ENCODE data around the gene PABPN1L. TPM values are rescaled to one million over a fixed set of nuclear protein-coding genes. Genes with fewer than 3 reads are reported as not detected.

The PABPN1L gene
- total RNA-seq, 1 experiment from 2014 or later, result not detected

DNA sequence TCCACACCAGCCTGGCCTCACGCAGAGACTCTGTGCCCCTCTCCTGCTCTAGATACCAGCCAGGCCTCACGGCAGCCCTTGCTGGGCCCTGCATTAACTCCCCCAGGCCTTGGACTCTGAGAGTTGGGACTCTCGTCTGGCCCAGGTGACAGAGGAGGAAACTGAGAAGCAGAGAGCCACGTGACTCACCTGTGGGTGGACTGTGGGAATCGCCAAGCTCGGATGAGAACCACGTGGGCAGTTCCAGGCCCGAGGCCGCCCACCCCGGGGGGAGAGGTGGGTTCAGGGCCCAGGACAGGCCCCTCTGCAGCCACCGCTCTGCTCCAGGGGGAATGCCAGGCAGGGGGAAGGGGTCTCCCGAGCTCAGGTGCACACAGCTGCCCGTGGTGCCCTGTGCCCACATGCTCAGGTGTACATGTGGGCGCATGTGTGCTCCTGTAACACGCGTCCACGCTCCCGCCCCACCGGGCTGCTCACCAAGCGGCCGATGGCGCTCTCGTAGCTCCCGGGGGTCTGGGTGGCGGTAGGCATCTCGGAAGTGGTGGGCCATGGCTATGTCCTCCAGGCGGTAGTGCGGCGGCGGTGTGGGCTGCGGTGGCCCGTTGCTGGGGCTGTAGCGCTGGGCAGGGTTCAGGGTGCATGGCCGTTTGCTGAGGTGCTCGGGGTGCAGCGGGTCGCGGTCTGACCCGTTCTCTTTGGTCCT lies 18.3 kb upstream of the PABPN1L start:
- no peak for DNase-seq (ENCODE audit: low read depth)

DNA sequence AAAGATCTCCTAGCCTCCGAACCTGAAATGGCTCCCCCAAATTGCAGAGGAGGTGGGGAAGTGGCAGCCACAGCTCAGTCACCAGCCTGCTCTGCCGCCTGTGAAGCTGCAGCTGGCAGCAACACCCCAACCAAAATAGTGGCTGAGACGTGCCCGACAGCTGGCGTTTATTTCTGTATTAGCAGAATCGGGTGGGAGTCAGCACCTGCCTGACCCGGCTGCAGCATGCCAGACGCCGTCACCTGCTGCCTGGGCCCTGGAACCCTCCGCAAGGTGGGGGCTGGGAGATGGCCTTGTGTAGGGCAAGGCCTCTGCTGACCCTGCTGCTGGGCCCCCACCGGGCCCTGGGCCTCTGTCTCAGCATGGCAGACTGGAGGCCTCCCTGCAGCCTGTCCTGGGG lies 17.5 kb upstream of the PABPN1L start:
- DNase-seq (ENCODE audit: low read depth), result no peak

DNA sequence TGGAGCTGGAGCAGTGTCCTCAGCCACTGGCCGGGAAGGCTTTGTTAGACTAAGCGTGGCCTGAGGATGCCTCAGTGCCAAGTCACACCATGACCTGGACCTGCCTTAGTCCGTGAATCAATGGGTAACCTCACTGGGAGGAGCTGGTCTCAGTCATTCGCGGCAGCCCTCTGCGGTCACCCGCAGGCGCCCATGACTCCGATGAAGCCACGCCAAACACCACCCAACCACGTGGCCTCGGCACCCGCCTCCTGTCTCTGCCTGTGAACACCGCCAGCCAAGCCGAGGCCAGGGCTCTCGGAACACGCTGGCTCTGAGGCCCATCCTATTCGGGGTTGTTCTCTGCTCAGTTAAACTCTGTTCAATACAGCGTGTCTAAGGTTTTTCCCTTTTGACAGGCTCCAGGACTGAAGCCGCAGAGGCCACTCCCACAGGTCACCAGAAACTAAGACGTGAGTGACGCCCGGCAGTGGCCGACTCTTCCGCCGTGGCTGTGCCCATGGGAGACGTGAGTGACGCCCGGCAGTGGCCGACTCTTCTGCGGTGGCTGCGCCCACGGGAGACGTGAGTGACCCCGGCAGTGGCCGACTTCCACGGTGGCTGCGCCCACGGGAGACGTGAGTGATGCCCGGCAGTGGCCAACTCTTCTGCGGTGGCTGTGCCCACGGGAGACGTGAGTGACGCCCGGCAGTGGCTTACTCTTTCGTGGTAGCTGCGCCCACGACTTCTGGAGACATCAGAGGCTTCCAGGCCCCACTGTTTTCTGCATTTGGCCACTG lies 16.8 kb upstream of the PABPN1L start:
- DNase-seq (ENCODE audit: low read depth), result peak; percentile 65

DNA sequence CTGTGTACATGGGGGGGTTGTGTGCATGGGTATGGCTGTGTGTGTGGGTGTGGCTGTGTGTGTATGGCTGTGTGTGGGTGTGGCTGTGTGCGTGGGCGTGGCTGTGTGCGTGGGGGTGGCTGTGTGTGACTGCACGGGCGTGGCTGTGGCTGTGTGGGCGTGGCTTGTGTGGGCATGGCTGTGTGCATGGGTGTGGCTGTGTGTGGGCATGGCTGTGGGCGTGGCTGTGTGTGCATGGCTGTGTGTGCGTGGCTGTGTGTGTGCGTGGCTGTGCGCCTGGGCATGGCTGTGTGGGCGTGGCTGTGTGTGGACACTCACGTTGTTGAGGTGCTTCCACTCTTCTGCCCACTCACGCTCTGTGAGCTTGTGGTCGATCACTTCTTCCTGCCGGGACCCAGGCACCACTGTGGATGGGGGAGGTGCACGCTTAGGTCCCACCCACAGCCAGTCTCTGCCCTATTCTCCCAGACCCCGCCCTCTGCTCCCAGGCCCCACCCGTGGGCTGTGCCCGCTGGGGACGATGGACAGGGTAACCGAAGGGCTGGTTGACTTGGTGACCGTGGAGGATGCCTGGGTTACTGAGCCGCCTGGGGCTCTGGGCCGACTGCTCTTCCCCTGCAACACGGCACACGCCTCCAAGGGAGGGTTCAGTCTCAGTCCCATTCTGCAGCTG lies 16.0 kb upstream of the PABPN1L start:
- DNase-seq (ENCODE audit: low read depth), result no peak

DNA sequence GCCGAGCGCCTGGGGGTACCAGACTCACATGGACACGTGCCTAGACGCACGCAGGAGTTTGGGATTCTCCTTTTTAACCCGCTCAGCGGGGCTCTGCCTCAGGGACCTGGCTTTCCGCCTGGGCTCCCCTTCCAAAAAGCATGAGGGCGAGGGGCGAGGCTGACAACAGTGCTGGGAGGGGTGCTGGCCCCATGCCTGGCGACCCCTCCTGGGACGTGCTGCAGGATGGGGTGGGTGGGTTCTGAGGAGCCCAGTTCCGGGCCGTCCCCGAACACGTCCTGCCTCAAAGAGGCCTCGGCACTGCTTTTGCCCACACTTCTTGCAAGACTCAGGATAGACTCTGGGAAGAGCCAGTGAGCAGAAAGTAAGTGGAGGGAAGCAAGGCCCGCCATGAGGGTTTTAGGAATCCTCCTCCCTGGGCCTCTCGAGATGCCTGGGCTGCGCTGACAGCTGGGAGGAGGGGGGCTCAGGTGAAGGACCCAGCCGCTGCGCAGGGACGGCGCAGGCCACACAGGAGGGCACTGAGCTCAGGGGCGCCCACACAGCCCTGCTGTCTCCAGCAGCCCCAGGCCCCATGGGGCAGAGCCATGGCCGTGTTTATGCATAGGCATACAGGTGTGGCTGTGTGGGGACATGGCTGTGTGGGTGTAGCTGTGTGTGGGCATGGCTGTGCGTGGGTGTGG lies 15.4 kb upstream of the PABPN1L start:
- DNase-seq (ENCODE audit: low read depth), result no peak

DNA sequence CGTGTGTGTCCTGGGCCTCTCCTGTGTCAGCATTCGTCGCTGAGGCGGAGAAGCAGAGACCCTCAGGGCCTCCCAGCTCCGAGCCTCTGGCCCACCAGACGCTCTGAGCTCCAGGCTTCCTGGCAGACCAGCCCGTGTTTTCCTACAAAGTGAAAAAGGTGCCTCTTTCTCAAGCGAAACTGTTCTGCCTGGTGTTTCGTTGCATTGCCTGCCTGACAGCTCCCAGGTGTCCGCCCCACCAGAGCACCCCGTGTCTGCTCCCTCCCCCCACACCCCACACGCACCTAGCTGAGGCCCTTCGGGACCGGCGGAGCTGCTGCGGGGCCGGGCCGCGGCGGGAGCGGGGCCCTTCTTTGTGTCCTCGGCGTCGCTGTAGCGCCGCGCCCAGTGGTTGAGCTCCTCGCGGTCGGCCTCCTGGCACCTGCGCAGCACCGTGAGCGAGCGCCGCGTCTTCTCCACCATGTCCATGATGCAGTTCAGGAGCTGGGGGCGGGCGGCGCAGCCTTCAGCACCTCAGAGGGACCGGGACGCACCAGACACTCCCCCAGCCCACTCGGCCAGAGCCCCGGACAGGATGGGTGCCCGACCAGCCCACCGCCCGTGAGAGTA lies 14.7 kb upstream of the PABPN1L start:
- DNase-seq (ENCODE audit: low read depth), result no peak

DNA sequence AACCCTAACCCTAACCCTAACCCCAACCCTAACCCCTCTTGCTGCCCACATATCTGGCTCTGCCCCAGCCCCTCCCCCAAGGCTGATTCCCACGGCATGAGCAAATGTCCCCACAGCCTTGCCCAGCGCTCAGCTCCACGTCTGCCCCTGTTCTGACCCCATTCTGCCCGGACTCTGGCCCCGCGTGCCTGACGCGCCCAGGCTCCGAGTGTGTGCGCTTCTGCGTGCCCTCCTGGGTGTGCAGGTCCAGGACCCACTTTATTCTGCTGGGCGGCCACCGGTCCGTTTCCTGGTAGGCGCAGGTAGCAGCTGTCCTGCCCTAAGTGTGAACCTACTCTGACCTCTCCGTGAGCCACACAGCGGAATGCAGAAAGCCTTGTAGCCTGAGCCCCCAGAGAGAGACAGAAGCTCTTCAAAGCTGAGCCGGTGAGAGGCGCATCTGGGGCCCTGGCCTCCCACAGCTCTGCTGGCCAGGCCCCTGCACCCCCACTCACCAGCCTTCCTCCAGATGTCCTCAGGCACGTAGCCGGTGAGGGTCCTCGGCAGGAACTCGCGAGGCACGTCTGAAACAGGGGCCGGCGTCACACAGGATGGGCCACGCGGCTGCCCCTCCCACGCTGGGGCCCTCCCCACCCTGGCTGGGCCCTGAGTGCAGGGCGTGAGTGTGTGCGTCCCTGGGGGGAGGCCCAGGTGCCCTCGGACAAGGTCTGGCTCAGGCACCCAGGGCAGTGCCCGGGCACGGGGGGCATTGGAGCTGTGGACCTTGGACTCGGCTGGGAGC lies 14.0 kb upstream of the PABPN1L start:
- no peak for DNase-seq (ENCODE audit: low read depth)

DNA sequence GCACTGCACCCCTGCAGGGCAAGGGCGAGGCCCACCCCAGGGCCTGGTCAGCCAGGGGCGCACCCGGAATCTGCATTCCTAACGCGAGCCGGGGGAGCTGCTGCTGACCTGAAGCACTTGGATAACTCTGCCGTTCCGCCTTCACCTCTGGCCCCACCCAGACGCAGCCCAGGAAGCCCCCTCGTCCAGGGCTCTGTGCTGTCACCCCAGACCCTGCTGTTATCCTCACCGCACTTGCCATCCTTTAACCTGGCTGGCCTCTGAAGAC lies 13.3 kb upstream of the PABPN1L start:
- no peak for DNase-seq (ENCODE audit: low read depth)

DNA sequence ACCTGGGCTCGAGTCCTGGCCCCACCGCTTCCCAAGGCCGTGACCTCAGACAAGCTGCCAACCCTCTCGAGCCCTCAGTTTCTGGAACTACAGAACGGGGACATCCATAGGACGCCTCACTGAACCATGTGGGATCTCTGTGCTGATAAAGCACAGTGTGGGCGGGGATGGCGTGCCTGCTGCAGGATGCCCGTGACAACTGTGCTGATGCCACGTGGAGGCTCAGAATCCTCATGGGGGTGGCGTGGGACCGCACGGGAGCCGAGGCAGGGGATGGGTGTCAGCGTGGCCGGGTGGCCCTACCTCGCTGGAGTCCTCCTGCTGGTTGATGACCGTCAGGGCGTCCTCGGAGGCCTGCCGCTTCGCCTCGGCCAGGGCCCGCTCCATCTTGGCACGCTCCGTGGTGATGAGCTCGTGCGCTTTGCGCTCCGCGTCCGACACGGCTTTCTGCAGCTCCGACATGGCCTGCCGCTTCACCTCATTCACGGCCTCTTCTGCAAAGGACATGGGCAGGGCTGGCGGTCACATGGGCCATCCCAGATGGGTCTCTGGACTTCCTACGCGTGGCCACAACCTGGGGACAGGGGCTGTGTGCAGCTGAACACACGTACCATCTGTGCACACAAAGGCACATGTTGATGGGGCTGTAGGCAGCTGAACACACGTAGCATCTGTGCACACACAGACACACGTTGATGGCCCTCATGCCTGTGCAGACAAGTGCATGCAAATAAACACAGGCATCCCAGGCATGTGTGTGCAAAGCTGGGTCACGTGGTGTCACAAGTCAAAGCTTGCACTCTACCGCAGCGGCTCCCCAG lies 12.7 kb upstream of the PABPN1L start:
- no peak for DNase-seq (ENCODE audit: low read depth)

DNA sequence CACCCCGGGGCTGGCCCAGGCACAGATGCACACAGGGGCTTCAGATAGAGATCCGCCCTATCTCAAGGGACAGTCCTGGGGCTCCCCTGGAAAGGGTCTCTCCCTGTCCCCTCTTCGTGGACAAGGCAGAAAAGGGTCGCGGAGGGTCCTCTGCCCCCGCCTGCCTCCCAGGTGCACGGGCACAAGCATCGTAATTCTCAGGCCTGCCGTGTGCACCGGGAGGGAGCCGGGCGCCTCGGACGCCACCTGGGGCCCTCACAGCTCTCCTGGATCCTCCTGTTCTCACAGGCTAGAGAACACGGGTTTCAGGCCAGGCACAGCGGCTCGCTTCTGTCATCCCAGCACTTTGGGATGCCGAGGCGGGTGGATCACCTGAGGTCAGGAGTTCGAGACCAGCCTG lies 11.9 kb upstream of the PABPN1L start:
- no peak for DNase-seq (ENCODE audit: low read depth)

DNA sequence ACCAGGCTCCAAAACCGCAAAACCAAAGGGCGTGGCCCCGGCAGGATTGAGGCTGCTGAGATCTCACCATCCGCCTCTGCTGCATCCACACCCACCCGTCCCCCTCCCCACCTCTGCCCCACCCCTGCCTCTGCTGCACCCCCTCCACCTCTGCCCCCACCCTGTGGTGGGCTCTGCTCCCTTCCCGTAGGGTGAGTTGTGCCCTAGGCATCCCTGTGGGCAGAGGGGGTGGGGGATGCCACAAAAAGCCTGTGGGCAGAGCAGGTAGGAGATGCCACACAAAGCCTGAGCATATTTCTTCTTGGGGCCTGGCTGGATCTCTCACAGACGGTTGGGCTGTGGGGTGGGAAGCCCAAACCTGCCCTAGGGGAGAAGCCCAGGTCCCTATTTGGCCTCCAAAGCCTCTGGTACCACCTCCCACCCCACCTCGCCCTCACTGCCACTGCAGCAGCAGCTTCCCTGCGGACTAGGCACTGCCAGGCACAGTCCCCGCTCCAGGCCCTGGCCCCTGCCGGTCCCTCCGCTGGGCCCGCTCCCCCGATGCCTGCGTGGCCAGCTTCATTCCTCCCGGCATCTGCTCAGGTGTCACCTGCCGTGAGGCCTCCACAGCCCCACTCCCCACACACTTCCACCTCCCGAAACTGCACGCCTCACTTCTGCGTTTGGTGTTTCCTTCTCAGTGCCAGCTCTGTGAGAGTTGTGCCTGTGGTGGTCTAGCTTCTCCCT lies 11.3 kb upstream of the PABPN1L start:
- DNase-seq (ENCODE audit: low read depth), result no peak

DNA sequence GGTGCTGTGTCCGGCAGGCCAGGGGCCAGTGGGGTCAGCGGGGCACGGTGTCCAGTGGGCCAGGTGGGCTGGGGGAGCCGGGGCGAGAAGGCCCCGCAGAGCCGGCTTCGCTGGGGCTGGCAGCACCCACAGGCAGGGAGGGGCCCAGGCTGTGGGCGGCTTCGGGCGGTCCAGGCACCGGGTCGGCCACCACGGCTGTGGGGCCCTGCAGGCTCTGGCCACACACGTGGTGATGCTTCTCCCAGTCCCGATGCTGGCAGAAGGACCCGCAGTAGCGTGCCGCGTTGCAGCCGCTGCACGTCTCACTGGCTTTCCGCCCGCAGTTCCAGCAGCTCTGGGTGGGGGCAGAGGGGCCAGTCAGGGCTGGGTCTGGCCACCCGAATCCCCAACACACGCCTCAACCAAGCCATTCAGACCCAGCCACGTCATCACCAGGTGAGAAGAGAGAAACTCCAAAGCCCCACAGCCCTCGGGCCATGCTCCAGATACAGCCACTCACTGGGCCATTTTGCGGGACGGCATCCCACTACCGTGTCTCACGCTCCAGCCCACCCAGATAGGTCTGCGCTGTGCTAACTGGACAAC lies 10.6 kb upstream of the PABPN1L start:
- no peak for DNase-seq (ENCODE audit: low read depth)

DNA sequence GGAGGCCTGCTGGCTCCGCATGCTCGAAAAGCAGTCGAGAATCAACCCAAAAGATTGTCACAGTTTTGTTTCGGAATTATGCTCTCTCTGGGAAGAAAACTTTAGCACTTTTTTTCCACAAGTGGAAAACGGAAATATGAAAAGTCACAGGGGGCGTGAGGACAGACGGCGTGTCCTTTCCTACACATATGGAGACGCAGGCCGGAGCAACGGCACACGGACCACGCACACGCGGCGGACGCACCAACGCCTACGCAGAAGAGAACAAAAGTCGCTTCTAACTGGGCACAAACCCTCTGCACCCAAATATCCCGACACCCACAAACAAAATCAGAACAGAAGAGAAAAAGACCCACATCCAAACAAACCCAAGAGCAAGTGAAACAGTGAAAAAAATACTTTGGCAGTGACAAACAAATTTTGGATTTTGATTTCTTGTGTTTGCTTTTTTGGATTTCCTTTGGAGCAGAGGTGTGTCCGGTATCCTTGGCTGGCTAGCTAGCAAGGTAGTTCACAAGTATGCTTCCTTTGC lies 9.3 kb upstream of the PABPN1L start:
- DNase-seq (ENCODE audit: low read depth), result no peak

DNA sequence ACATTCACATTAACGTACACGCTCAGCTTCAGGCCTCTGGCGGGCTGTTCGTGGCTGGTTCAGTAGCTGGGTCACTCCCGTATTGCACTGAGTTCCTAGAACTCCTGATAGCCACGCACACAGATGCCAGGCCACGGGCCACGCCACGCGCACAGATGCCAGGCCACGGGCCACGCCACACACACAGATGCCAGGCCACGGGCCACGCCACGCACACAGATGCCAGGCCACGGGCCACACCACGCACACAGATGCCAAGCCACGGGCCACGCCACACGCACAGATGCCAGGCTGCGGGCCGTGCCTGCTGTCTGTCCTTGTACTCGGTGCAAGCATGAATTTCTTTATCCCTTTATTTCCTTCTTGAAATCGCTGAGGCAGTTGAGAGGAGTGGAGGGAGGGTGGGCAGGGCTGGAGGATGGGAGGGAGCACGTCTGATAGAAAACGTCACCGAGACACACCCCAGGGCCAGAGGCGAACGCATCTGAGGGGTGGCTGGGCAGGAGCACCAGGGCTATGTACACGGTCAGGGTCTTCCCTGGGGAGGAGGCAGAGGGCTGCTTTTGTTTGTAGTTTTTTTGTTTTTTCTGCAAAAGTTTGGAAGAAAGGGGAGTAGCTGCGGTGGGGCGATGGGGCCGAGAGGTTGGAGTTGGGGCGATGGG lies 8.6 kb upstream of the PABPN1L start:
- DNase-seq (ENCODE audit: low read depth), result no peak

DNA sequence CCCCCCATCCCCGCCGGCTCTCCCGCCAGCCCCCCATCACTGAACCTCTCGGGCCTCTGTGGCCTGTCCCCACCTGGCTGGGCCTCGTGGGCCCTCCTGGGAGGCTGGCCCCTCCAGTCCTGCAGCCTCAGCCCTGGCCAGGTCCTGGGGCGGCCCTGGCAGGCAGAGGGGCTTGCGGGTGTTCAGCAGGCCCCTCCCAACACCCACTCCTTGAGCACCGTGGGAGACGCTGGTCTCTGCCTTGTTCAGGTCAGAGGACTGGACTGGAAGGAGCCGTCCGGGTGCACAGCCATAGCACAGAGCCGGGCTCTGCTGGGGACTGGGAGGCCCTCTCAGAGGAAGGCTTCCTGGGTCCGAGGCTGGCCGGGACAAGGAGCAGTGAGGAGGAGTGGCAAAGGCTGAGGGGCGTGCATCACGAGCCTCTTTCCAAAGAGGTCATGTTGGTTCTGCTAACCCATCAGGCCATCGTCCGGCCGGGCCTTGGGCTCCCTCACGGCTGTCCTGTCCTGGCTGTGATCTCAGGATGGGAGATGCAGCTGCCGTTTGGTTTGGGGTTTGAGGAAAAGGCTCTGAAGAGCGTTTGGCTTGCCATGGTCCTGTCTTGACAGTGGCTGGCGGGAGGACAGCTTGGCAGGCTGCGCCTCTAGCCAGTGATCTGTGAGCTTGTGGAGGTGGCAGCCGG lies 6.3 kb upstream of the PABPN1L start:
- DNase-seq (ENCODE audit: low read depth), result no peak

DNA sequence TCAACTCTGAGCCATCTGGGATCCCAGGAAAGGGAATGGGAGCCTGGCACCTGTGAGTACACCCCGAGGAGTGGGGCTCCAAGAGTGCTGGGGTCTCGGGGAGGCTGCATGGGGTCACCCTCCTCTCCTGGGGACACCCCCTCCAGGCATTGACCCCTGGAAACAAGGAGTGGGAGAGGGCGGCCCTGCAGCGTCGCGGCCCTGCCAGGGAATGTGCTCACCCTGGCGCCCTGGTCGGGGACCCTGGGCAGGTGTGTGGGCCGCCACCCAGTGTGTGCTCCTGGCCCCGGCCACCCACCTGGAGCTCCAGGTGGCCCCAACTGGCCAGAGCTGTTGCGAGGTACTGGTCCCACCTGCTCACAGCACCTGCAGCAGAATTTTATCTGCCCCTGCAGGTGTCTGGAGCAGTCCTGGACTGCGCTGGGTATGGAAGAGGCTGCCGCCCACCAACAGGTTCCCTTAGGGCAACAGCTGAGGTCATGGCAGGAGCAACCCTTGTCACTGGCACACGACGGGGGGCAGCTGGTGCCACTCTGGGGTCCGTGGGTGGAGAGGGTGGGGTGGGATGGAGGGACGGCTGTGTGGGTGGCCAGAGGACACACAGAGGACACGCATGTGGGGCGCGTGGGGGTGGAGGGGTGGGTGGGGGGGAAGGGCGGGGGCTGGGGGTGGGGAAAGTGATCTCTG lies 5.4 kb upstream of the PABPN1L start:
- DNase-seq (ENCODE audit: low read depth), result no peak

DNA sequence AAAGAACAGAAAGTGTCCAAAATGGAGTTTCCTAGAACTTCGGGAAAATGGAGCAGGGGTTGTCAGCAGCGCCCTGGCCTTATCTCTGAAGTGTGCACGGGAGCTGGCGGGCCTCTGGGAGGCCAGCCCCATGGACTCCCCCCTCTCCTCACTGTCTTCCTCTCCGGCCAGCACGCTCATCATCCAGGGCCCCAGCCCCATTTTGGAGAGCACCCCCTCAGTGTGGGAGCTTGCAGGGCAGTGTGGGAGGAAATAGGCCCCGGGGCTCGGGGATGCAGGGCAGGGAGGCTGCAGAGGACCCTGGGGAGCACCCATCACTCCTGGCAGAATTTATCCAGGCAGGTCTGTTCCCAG lies 4.9 kb upstream of the PABPN1L start:
- no peak for DNase-seq (ENCODE audit: low read depth)
